ENCODE data around the gene SOCS7.

Gene SOCS7

DNA sequence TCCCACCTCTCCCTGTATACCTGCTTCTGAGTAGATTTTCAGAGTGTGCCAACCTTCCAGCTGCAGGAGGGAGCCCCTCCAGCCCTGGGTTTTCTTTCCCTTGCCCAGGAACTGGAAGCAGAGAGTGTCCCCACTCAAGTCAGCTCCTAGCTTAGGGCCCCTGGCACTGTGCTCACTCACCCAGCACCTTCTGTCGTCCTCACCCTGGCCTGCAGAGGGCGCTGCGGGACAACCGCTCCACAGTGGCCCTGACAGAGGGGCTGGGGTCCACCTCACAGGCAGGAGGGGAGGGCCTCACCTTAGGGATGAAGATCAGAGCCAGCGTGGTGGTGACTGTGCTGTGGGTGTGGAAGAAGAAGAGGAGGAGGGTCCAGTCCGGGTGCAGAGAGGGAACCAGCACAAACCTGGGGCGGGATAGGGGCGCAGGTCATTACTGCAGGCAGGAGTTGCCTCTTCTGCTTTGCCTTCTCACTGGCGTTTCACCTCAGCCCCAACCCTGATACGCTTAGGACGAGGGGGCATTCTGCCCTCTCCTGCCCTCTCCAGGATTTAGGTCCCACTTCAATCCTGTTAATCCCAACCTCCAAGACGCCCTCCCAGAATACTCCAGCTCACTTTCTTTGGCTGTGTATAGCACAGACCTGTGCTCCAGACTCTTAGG is 17.9 kb upstream of the SOCS7 start:
- no peak for DNase-seq (ENCODE audit: low read depth, low spot score)
- ChIA-PET POLR2A (no interaction called here), CTCF (interaction anchor here (0.8 to 9.5 kb wide), 8 partner anchors 8 to 88 kb away, joined by 3 to 140 read pairs (median 12); partner anchors contain the start of gene GPR179)
- TF ChIP-seq, protein P1, sequence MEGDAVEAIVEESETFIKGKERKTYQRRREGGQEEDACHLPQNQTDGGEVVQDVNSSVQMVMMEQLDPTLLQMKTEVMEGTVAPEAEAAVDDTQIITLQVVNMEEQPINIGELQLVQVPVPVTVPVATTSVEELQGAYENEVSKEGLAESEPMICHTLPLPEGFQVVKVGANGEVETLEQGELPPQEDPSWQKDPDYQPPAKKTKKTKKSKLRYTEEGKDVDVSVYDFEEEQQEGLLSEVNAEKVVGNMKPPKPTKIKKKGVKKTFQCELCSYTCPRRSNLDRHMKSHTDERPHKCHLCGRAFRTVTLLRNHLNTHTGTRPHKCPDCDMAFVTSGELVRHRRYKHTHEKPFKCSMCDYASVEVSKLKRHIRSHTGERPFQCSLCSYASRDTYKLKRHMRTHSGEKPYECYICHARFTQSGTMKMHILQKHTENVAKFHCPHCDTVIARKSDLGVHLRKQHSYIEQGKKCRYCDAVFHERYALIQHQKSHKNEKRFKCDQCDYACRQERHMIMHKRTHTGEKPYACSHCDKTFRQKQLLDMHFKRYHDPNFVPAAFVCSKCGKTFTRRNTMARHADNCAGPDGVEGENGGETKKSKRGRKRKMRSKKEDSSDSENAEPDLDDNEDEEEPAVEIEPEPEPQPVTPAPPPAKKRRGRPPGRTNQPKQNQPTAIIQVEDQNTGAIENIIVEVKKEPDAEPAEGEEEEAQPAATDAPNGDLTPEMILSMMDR (IDR thresholded peaks at IDR 0.05; ENCODE audit: insufficient read depth, low read length, missing control alignments), result peak; percentile 75
- H3K4me3 ChIP-seq (ENCODE audit: low read depth, low read length), result no peak overlapping the region

DNA sequence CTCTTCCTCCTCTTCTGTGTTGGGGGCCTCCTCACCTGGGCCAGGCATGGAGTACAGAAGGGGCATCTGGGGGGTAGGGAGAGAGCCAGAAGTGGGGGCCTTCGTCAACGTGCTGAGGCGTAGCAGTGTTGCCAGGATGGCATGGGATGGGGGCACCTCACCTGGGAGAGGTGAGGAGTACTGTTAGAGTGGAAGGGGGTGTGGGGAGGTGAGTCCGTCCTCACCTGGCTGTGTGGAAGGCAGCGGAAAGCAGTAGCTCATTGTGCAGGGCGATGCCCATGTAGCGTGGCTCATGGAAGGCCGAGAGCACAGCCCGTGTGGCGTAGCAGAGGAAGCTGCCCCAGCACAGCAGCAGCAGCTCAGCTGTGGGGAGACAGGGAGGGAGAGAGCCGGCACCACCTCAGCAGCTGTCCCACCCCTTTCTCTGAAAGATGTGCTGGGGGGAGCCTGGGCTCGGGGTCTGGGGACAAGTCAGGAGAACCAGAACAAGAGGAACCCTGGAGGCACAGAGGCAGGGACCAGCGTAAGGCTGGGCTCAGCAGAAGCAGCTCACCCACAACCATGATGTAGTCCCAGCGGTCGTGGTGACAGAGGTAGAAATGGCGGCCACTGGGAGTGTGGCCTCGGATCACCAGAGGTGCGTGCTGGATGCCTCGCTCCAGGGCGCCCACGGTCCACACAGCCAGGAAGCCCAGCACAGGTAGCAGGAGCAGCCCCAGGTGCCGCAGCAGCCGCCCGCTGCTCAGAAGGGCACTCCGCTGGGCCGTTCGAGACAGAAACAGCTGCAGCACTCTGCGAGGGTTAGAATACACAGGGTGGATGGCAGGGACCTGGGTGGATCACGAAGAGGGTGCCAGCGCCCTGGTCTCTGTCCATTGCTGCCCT is 16.9 kb upstream of the SOCS7 start:
- TF ChIP-seq, protein P1 (IDR thresholded peaks at IDR 0.05; ENCODE audit: insufficient read depth, low read length, missing control alignments), result no peak
- no peak for DNase-seq (ENCODE audit: low read depth, low spot score)
- CTCF ChIA-PET, result interaction anchor here (3.1 to 9.5 kb wide), 3 partner anchors 10 to 15 kb away, joined by 14 to 140 read pairs (median 81); partner anchors contain the start of gene GPR179
- POLR2A ChIA-PET, result no interaction called here
- H3K4me3 ChIP-seq (ENCODE audit: low read depth, low read length), result no peak overlapping the region

DNA sequence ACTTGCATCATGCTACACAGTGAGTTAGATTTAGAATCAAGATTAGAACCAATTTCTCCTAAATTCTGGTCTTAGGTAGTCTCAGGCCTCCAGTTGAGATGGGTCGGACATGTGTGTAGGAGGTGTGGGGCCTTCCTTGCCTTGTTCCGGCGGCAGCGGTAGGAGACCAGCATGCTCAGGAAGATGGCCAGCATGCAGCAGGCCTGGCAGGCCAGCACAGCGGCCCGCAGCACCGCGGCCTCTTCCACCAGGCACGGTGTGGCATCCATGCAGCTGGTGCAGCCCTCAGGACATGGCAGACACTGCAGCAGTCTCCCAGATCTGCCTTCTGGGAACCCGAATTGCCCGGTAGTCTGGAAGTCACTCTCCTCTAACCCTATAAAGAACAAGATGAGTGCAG is 14.8 kb upstream of the SOCS7 start:
- no peak for DNase-seq (ENCODE audit: low read depth, low spot score)
- no peak overlapping the region for H3K4me3 ChIP-seq (ENCODE audit: low read depth, low read length)
- ChIA-PET POLR2A (no interaction called here), CTCF (interaction anchor here (1.3 to 9.5 kb wide), 4 partner anchors 8 to 16 kb away, joined by 3 to 140 read pairs (median 12); partner anchors contain the start of gene GPR179)
- TF ChIP-seq, protein P1 (IDR thresholded peaks at IDR 0.05; ENCODE audit: insufficient read depth, low read length, missing control alignments), result no peak

DNA sequence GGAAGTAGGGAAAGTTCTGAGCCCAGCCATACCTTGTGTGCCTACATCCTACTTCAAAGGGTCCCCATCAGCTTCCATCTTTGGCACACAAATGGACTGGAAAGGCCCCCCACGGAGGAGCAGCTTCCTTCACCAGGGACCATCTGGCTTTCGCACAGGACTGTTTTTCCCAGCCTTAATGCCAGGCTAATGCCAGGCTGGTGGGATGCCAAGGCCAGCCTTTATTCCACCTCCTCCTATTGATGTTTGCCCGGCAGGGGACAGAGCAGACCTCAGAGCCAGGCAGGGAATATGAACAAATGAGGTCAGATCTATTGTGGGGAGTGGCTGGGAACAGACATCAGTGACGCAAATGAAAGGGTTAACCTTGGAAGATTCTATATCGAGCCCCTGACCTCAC is 13.6 kb upstream of the SOCS7 start:
- H3K4me3 ChIP-seq (ENCODE audit: low read depth, low read length), result no peak overlapping the region
- DNase-seq (ENCODE audit: low read depth, low spot score), result no peak
- ChIA-PET POLR2A (no interaction called here), CTCF (interaction anchor here (0.9 to 6.1 kb wide), 5 partner anchors 12 to 21 kb away, joined by 4 to 74 read pairs (median 9); partner anchors contain the start of gene SOCS7)
- TF ChIP-seq, protein P1 (IDR thresholded peaks at IDR 0.05; ENCODE audit: insufficient read depth, low read length, missing control alignments), result no peak

DNA sequence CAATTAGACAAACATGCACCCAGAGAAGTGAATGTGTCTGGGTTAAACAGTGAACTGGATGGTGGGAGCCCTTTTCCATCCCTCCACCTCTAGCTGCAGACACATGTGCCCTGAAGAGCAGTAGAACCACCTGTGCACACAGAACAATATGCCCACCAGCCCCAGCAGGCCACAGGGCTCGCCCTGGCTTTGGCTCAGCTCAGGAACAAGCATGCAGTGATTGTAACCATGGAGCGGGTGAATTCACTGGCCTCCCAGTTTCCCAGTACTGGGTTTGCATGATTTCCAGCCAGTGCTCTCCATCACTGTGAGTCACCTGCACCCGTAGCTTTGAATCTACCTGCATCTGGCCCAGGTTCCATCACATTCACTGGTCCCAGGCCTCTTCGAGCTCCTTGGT is 13.1 kb upstream of the SOCS7 start:
- POLR2A ChIA-PET, result no interaction called here
- DNase-seq (ENCODE audit: low read depth, low spot score), result no peak
- CTCF ChIA-PET, result interaction anchor here (1.2 to 6.1 kb wide), 6 partner anchors 10 to 76 kb away, joined by 3 to 74 read pairs (median 9); partner anchors contain the start of gene SOCS7
- TF ChIP-seq, protein P1 (IDR thresholded peaks at IDR 0.05; ENCODE audit: insufficient read depth, low read length, missing control alignments), result no peak
- no peak overlapping the region for H3K4me3 ChIP-seq (ENCODE audit: low read depth, low read length)

DNA sequence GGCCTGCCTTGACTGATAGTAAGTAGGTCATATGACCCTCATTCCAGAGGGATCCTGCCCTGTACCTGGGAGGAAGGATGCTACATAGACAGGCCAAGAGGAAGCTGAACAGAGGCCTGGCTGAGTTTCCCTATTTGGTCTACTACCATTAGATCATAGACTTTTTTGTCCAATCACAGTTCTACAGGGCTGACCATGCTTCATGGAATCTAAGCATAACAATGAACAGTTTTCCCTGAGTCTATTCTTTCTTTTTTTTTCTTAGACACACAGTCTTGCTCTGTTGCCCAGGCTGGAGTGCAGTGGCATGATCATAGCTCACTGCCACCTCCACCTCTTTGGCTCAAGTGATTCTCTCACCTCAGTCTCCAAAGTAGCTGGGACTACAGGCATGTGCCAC is 11.8 kb upstream of the SOCS7 start:
- H3K4me3 ChIP-seq (ENCODE audit: low read depth, low read length), result no peak overlapping the region
- CTCF ChIA-PET, result interaction anchor here (1.2 to 6.1 kb wide), 7 partner anchors 10 to 75 kb away, joined by 3 to 74 read pairs (median 8); partner anchors contain the start of gene SOCS7
- DNase-seq (ENCODE audit: low read depth, low spot score), result no peak
- POLR2A ChIA-PET, result no interaction called here
- TF ChIP-seq, protein P1 (IDR thresholded peaks at IDR 0.05; ENCODE audit: insufficient read depth, low read length, missing control alignments), result no peak
